Right lobe of liver (tissue), 6 donors: ENCODE data around the gene KCND3. TPM values are rescaled to one million over a fixed set of nuclear protein-coding genes. Genes with fewer than 3 reads are reported as not detected.

Experiments used
- ATAC-seq, 4 donors: fragments of 200-7000 bp; cut with Tn5 transposase; one replicate each; pipeline ENCODE4 v1.9.1; 2020; ENCODE audit warnings: mild to moderate bottlenecking in 4 of 4, moderate library complexity in 4 of 4
- DNase-seq, 3 donors: peaks; one replicate each; pipeline ENCODE4 v3.0.0-alpha.2; 2020
- H3K27ac ChIP-seq, 3 donors: fragments of 200-600 bp; one replicate each; pipeline ENCODE4 v1.8.0; 2022
- H3K27me3 ChIP-seq, 2 donors: fragments of 200-600 bp; one replicate each; pipeline ENCODE4 v1.8.0; 2022
- H3K36me3 ChIP-seq, 4 donors: fragments of 200-600 bp; sonication (generic) in 1 of 4; one replicate each; pipeline versions ENCODE4 v1.5.1 to v1.8.0; 2017 to 2022; ENCODE audit warnings: control low read depth in 1 of 4
- H3K4me1 ChIP-seq, 4 donors: fragments of 200-600 bp; sonication (generic) in 1 of 4; one replicate each; pipeline versions ENCODE4 v1.5.1 to v1.8.0; 2017 to 2022; ENCODE audit warnings: control low read depth in 1 of 4
- H3K4me3 ChIP-seq, 3 donors: fragments of 200-600 bp; one replicate each; pipeline ENCODE4 v1.8.0; 2022
- H3K9me3 ChIP-seq, 4 donors: fragments of 200-600 bp; sonication (generic) in 1 of 4; one replicate each; pipeline versions ENCODE4 v1.5.1 to v1.8.0; 2017 to 2022; ENCODE audit warnings: control low read depth in 1 of 4
- POLR2A ChIP-seq: fragments of 450-650 bp; IDR thresholded peaks from one replicate; pipeline ENCODE4 v1.6.1; 2017; ENCODE audit warnings: antibody characterized with exemption, mild to moderate bottlenecking
- WGBS: methylation state at CpG from one replicate; pipeline ENCODE4 v1.1.6; 2018; ENCODE audit warnings: low coverage, low lambda C conversion rate; ENCODE audit not compliant: insufficient coverage; ENCODE audit errors: missing lambda C conversion rate; 5-methylcytosine and 5-hydroxymethylcytosine counted together
- intact Hi-C, 2 donors: fragments of 100-400 bp; cut with DNase I; formaldehyde crosslinking; loops; one replicate each; pipeline versions ENCODE4 v1.11.2 to v1.14.1; 2022
- total RNA-seq, 6 experiments: library from RNA; depleted of rRNA in 2 of 6; stranded (reverse); fragments of >200 nt in 2 of 6; fragmentation: NEBNext Ultra II Directional in 3 of 6; extraction: Animal tissue kit (Norgen Biotek cat#: 25700) in 3 of 6; gene quantifications; one replicate each; pipeline versions ENCODE4 v1.1.0 to v1.2.4, GENCODE V29; 2016 to 2023
- TF ChIP-seq, protein P1 (sequence below), 4 donors: fragments of 200-600 bp in 3 of 4; fragments of 450-650 bp in 1 of 4; IDR thresholded peaks; one replicate each; pipeline versions ENCODE4 v1.5.1 to v1.8.0; 2016 to 2022; ENCODE audit warnings: antibody characterized with exemption in 4 of 4, mild to moderate bottlenecking in 2 of 4
- donor health status: DM: no; HTN: yes; CAD: no.
- donor health status: DM: no; HTN: no; CAD: no.
- donor health status: DM: no; HTN: no; CAD: no.
- donor health status: DM: no; HTN: yes; CAD: no.
- donor health status: DM: no; HTN: yes; CAD: no.

The KCND3 gene
- total RNA-seq, 6 experiments from 2014 or later: 8.1 to 25.5 (median 16.2) TPM

- peaks cover 0 to 21% (median 7%) of the 10 kb centered on the region in 4 donors for H3K4me1 ChIP-seq
- WGBS: 96% methylated on average over 4 of the region's 4 CpGs
- no peak for DNase-seq
- TF ChIP-seq POLR2A: no peak
- TF ChIP-seq, protein P1, sequence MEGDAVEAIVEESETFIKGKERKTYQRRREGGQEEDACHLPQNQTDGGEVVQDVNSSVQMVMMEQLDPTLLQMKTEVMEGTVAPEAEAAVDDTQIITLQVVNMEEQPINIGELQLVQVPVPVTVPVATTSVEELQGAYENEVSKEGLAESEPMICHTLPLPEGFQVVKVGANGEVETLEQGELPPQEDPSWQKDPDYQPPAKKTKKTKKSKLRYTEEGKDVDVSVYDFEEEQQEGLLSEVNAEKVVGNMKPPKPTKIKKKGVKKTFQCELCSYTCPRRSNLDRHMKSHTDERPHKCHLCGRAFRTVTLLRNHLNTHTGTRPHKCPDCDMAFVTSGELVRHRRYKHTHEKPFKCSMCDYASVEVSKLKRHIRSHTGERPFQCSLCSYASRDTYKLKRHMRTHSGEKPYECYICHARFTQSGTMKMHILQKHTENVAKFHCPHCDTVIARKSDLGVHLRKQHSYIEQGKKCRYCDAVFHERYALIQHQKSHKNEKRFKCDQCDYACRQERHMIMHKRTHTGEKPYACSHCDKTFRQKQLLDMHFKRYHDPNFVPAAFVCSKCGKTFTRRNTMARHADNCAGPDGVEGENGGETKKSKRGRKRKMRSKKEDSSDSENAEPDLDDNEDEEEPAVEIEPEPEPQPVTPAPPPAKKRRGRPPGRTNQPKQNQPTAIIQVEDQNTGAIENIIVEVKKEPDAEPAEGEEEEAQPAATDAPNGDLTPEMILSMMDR (IDR thresholded peaks at IDR 0.05): no peak
- ATAC-seq: no peak
- H3K27me3 ChIP-seq: no peaks in the 10 kb centered on the region
- no peak overlapping the region for H3K4me3 ChIP-seq
- intact Hi-C loops: no loop called here
- H3K27ac ChIP-seq: no peak overlapping the region
- H3K9me3 ChIP-seq: no peaks in the 10 kb centered on the region
- no peaks in the 10 kb centered on the region for H3K36me3 ChIP-seq
Observed at GRCh38 chr1:111987502-111987901, 2.0 kb downstream of the KCND3 start.

DNA sequence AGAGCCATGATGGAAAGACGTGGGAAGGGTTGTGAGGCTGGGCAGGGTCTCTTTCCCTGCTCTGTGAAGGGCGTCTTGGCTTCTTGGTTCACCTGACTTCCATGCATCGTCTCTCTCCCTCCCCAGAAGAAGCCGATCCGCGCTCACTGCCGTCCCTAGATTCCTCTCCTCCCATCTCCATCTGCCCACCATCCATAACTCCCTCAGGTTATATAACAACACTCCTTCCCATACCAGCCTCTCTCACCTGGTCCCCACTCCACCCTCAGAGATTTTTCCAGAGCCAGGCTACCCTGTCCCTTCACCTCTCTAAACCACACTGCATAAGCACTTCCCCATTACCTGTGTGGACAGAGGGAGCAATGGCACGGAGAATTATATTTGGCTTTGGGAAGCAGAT lies 6.0 kb downstream of the KCND3 start:
- no peak for ATAC-seq
- TF ChIP-seq, protein P1 (IDR thresholded peaks at IDR 0.05): no peak
- TF ChIP-seq POLR2A: no peak
- 76% methylated on average over 2 of the region's 8 CpGs for WGBS
- H3K4me1 ChIP-seq: peaks cover 0 to 27% (median 9%) of the 10 kb centered on the region in 4 donors
- H3K4me3 ChIP-seq: no peak overlapping the region
- H3K27me3 ChIP-seq: no peaks in the 10 kb centered on the region
- DNase-seq: no peak
- intact Hi-C loops: no loop called here
- no peaks in the 10 kb centered on the region for H3K36me3 ChIP-seq
- H3K9me3 ChIP-seq: no peaks in the 10 kb centered on the region
- no peak overlapping the region for H3K27ac ChIP-seq

DNA sequence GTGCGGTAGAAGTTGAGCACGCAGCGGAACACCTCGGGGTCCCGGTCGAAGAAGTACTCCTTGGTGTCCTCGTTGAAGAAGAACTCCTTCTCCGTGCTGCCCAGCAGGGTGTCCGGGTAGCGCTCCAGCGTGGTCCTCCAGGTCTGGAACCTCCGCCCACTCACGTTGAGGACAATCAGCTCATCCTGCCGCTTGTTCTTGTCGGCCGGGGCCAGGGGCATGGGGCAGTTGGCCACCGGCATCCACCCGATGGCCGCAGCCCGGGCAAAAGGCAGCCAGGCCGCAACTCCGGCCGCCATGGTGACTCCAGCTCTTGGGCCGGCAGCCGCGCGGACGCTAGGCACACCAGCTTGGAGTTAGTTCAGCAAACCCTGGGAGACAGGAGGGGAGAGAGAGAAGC lies 7.0 kb downstream of the KCND3 start:
- ATAC-seq (no peak), DNase-seq (no peak)
- no peak for TF ChIP-seq POLR2A
- TF ChIP-seq, protein P1 (IDR thresholded peaks at IDR 0.05): no peak
- WGBS: 91% methylated on average over 11 of the region's 28 CpGs
- Histone ChIP-seq H3K27ac (no peak overlapping the region), H3K27me3 (no peaks in the 10 kb centered on the region), H3K4me1 (peaks cover 0 to 29% (median 12%) of the 10 kb centered on the region in 4 donors), H3K9me3 (no peaks in the 10 kb centered on the region), H3K4me3 (no peak overlapping the region), H3K36me3 (no peaks in the 10 kb centered on the region)
- intact Hi-C loops: no loop called here

DNA sequence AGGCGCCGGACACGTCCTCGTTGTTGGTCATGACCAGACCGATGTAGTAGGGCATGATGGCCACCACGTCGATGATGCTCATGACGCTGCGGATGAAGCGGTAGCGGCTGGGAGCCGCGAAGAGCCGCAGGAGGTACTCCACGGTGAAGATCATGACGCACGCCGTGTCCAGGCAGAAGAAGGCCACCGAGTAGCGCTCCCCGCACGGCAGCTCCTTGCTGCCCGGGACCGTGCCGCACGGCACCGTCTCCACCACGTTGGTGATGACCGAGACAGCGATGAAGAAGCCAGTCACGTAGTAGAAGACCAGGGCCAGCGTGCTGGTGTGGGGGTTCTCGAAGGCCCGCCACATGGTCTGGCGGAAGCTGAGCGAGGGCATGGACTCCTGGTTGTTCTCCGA lies 7.6 kb downstream of the KCND3 start:
- Histone ChIP-seq H3K27me3 (no peaks in the 10 kb centered on the region), H3K27ac (no peak overlapping the region), H3K36me3 (no peaks in the 10 kb centered on the region), H3K9me3 (no peaks in the 10 kb centered on the region), H3K4me1 (peaks cover 0 to 30% (median 15%) of the 10 kb centered on the region in 4 donors), H3K4me3 (no peak overlapping the region)
- no peak for DNase-seq
- no peak for ATAC-seq
- intact Hi-C loops: no loop called here
- TF ChIP-seq POLR2A: no peak
- TF ChIP-seq, protein P1 (IDR thresholded peaks at IDR 0.05): no peak
- no CpG with 5 or more reads among the region's 37 CpGs for WGBS

DNA sequence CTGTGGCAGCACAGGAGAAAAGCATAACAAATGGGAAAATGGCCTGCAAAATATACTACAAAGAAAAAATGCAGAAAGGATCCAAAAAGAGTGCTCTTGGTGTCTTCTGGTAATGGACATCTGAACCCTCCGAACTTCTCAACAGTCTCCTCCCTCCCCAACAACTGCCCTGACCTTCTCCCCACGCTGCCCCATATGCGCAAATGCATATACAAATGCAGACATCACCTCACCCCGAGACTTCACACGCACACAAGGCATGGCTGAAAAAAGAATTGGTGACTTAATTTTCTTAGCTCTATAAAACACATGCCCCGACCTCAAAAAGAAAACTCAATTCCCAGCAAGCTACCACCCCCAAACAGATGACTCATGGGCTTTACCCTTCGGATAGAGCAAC lies 8.4 kb downstream of the KCND3 start:
- Histone ChIP-seq H3K4me3 (no peak overlapping the region), H3K4me1 (peaks cover 2 to 37% (median 18%) of the 10 kb centered on the region in 4 donors), H3K9me3 (no peaks in the 10 kb centered on the region), H3K27ac (no peak overlapping the region), H3K27me3 (no peaks in the 10 kb centered on the region), H3K36me3 (no peaks in the 10 kb centered on the region)
- DNase-seq: no peak
- intact Hi-C loops: no loop called here
- 65% methylated on average over 7 of the region's 7 CpGs for WGBS
- ATAC-seq: no peak
- TF ChIP-seq POLR2A: no peak
- TF ChIP-seq, protein P1 (IDR thresholded peaks at IDR 0.05): no peak
